Measurements from ENCODE around the gene ADCY1. TPM values are rescaled to one million over a fixed set of nuclear protein-coding genes. Genes with fewer than 3 reads are reported as not detected.

The ADCY1 gene
- total RNA-seq, 1 experiment from 2014 or later = not detected

GRCh38 chr7:45581271-45581780 lies 7.2 kb downstream of the ADCY1 start:
- no peak overlapping the region for H3K27ac ChIP-seq
- H3K4me3 ChIP-seq = no peak overlapping the region
- POLR2A ChIA-PET (ENCODE audit: unreplicated experiment) = no interaction called here
- DNase-seq = no peak
- TF ChIP-seq CTCF (conservative IDR thresholded peaks at IDR 0.05) (no peak), EZH2 (IDR thresholded peaks at IDR 0.05; ENCODE audit: low read depth) (no peak)
- H3F3A ChIP-seq (ENCODE audit: insufficient read depth, low read depth) = no peaks in the 10 kb centered on the region
- no peaks in the 10 kb centered on the region for H3K79me2 ChIP-seq (ENCODE audit: low read depth)
- H3K9me2 ChIP-seq (ENCODE audit: insufficient read depth) = no peaks in the 10 kb centered on the region
- intact Hi-C loops (cut with micrococcal nuclease; ENCODE audit: unreplicated experiment) = no loop called here
- no peaks in the 10 kb centered on the region for H3K4me1 ChIP-seq (replicated peaks; ENCODE audit: insufficient read depth)
- no TSS peak for BruUV-seq (replicated peaks)
- no peak overlapping the region for H2AFZ ChIP-seq
- H4K20me1 ChIP-seq (ENCODE audit: insufficient read depth) = no peaks in the 10 kb centered on the region; the same call in 1 of the 2 replicates
- no peaks in the 10 kb centered on the region for H3K36me3 ChIP-seq (ENCODE audit: low read depth)
- no peaks in the 10 kb centered on the region for H3K9me3 ChIP-seq (ENCODE audit: insufficient read depth, low read depth)
- CTCF ChIA-PET = no interaction called here
- H3K4me2 ChIP-seq = no peak overlapping the region
- peaks cover 93% of the 10 kb centered on the region for H3K27me3 ChIP-seq (ENCODE audit: insufficient read depth, low read depth)

- H3K4me2 ChIP-seq = no peak overlapping the region
- H3K27me3 ChIP-seq (ENCODE audit: insufficient read depth, low read depth) = peaks cover 93% of the 10 kb centered on the region
- ChIA-PET CTCF (no interaction called here), POLR2A (ENCODE audit: unreplicated experiment) (no interaction called here)
- no peak overlapping the region for H3K27ac ChIP-seq
- H3K36me3 ChIP-seq (ENCODE audit: low read depth) = no peaks in the 10 kb centered on the region
- H2AFZ ChIP-seq = no peak overlapping the region
- H3K4me3 ChIP-seq = no peak overlapping the region
- no peaks in the 10 kb centered on the region; the same call in 1 of the 2 replicates for H4K20me1 ChIP-seq (ENCODE audit: insufficient read depth)
- no peaks in the 10 kb centered on the region for H3K9me2 ChIP-seq (ENCODE audit: insufficient read depth)
- no peak for DNase-seq
- intact Hi-C loops (cut with micrococcal nuclease; ENCODE audit: unreplicated experiment) = no loop called here
- TF ChIP-seq CTCF (conservative IDR thresholded peaks at IDR 0.05) (no peak), EZH2 (IDR thresholded peaks at IDR 0.05; ENCODE audit: low read depth) (no peak)
- no TSS peak for BruUV-seq (replicated peaks)
- no peaks in the 10 kb centered on the region for H3K9me3 ChIP-seq (ENCODE audit: insufficient read depth, low read depth)
- H3K4me1 ChIP-seq (replicated peaks; ENCODE audit: insufficient read depth) = no peaks in the 10 kb centered on the region
- H3F3A ChIP-seq (ENCODE audit: insufficient read depth, low read depth) = no peaks in the 10 kb centered on the region
- H3K79me2 ChIP-seq (ENCODE audit: low read depth) = no peaks in the 10 kb centered on the region
These were observed 8.1 kb downstream of the ADCY1 start for GRCh38 chr7:45582136-45582749.

GRCh38 chr7:45582868-45583277 lies 8.7 kb downstream of the ADCY1 start:
- no peak for DNase-seq
- Histone ChIP-seq H3K36me3 (ENCODE audit: low read depth) (no peaks in the 10 kb centered on the region), H3K9me2 (ENCODE audit: insufficient read depth) (no peaks in the 10 kb centered on the region), H4K20me1 (ENCODE audit: insufficient read depth) (no peaks in the 10 kb centered on the region; the same call in 1 of the 2 replicates), H3K9me3 (ENCODE audit: insufficient read depth, low read depth) (no peaks in the 10 kb centered on the region), H3K4me2 (no peak overlapping the region), H3K4me1 (replicated peaks; ENCODE audit: insufficient read depth) (no peaks in the 10 kb centered on the region), H3F3A (ENCODE audit: insufficient read depth, low read depth) (no peaks in the 10 kb centered on the region), H3K27ac (no peak overlapping the region), H3K27me3 (ENCODE audit: insufficient read depth, low read depth) (peaks cover 92% of the 10 kb centered on the region), H3K4me3 (no peak overlapping the region), H3K79me2 (ENCODE audit: low read depth) (no peaks in the 10 kb centered on the region), H2AFZ (no peak overlapping the region)
- TF ChIP-seq EZH2 (IDR thresholded peaks at IDR 0.05; ENCODE audit: low read depth) (no peak), CTCF (conservative IDR thresholded peaks at IDR 0.05) (no peak)
- POLR2A ChIA-PET (ENCODE audit: unreplicated experiment) = no interaction called here
- BruUV-seq (replicated peaks) = no TSS peak
- intact Hi-C loops (cut with micrococcal nuclease; ENCODE audit: unreplicated experiment) = no loop called here
- CTCF ChIA-PET = no interaction called here
